Activated T-helper 1 cell treated with Interleukin-2 at 50 U/mL for 16 hours (primary cell): ENCODE measurements around the gene PLG.
"Not testable (repeated sequence)": the region's sequence is repeated elsewhere in the genome, so short reads cannot be mapped to it uniquely, and the experiment has no call there.

Experiments used
- DNase-seq: peaks from one replicate; pipeline ENCODE4 v3.0.0-alpha.2; 2020; ENCODE audit warnings: low read depth

PLG gene

DNA sequence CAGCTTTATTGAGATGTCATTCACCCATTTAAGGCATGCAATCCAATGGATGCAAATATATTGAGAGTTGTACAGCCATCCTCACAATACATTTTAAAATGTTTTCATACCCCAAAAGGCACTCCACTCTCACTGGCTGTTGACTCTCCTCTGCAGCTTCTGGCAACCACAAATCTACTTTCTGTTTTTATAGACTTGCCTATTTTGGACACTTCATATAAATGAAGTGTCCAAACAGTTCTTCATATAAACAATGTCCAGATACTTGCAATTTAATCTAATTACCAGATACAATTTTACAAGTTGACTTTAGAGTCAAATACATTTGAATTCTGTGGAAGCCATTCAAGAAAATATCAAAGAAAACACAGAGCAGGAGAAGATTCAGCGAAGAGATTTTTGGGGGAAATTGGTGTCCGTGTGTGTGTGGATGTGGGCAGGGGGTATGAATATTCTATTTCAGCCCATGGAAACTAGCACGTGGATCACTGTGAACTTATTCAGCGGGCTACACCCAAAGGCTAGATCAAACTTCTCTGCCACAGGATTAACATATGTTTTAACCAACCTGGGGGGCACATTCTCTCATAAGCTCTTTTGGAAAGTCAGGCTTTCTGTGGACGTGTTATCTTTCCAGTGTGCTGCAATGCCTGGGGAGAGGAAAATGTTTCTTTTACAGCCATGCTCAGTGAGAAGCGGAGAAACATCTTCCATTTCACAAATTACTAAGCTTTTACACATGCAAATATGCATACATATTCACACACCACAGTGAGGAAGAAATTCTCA lies 73.9 kb downstream of the PLG start:
- DNase-seq: no peak

DNA sequence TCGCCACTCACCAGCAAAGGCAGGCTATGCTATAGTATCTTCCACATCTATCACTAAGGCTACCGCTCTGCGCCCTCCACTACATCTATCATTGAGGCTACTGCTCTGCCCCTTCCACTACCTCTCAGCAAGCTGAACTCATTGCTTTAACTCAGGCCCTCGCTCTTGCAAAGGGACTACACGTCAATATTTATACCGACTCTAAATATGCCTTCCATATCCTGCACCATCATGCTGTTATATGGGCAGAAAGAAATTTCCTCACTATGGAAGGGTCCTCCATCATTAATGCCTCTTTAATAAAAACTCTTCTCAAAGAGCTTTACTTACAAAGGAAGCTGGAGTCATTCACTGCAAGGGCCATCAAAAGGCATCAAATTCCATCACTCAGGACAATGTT lies 77.1 kb downstream of the PLG start:
- not testable (repeated sequence) for DNase-seq

DNA sequence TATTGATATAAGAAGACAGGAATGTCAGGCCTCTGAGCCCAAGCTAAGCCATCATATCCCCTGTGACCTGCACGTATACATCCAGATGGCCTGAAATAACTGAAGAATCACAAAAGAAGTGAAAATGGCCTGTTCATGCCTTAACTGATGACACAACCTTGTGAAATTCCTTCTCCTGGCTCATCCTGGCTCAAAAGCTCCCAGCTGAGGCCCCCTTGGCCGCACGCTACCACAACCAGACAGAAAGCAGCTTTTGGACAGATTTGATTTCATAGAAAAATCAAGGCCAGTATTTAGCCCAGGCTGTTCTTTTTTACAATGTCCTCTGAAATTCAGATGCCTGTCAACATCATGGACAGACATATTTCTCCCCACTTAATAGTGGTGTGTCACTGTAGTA lies 78.6 kb downstream of the PLG start:
- not testable (repeated sequence) for DNase-seq

DNA sequence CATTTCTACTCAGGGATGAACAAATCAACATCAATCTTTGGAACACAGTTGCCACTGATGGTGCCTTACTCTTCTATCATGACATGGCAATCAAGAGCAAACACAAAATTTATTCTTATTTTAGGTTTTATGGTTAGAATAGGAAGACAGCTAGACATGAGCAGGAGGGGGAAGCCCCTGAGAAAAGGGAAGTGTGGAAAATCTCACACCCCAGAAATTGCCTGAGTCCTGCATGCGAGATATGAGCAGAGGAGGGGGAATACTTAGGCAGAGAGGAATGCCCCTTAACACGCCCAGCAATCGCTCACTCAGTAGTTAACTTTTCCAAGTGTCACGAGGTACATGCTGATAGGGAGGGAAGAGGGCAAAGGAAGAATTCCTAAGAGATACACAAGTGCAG lies 79.3 kb downstream of the PLG start:
- DNase-seq: no peak

DNA sequence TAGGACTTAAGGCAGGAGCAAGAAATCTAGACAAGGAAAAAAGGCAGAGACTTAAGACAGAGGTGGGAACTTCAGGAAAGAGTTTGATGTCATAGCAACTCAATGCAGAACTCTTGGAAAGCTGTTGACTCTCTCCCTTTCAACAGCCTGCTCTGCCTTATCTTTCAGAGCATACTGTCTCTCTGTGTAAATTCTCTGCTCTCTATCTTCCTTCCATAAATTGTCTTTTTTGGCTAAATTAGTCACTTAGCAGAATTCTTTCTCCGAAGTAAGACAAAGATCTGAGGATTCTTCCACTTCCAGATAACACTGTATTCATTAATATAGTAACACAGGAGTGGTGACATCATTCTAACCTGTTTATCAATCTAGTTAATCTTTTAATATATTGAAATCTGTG lies 80.2 kb downstream of the PLG start:
- DNase-seq: no peak

DNA sequence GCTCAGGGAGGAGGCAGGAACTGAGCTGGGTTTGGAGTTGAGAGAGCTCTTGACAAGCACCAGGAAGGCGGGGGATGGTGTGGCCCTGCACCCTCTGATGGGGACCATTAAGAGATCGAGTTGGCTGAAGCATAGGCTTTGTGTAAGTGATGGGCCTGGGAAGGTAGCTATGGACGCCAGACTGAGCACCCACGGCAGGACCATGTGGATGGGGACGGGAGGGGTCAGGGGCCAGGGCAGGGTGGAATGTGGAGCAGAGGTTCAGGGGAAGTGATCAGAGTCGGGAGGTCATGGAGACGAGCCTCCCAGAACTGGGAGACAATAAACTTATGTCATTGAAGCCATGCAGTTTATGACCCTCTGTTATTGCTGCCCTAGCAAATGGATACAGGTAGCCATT lies 81.7 kb downstream of the PLG start:
- no peak for DNase-seq

DNA sequence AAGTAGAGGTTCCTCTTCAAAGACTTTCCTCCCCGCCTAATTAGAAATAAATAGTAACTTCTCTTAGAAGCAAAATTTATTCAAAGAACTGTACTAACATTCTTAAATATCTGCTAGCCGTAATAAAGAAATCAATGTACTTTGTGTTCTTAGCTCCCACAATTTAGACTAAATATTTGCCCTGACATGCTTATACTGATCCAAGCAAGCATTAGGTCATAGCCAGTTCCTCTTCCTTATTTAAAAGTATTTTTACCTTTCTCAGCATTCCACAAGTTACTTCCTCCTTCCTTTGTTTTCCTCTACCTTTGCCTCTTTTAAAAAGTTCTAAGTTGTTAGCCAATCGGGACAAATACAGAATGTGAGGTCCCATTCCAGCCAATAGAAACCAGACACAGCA lies 86.1 kb downstream of the PLG start:
- DNase-seq: not testable (repeated sequence)

DNA sequence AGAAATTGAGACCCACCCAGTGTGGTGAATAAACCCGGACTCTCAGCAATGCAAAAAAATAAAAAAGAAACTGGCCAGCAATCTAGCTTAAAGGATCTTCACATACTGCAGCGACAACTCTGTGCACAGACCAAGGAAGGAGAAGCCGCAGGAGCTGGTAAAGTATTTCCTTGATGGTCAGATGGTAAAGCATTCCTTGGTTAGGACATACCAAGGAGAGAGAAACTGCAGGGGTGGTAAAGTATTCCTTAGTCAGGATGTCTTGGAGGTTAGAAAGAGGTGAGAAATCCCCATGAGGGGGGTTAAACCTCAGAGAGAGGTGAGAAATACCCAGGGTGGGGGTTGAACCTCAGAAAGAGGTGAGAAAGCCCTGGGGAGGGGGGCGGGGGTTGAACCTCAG lies 86.8 kb downstream of the PLG start:
- no peak for DNase-seq

DNA sequence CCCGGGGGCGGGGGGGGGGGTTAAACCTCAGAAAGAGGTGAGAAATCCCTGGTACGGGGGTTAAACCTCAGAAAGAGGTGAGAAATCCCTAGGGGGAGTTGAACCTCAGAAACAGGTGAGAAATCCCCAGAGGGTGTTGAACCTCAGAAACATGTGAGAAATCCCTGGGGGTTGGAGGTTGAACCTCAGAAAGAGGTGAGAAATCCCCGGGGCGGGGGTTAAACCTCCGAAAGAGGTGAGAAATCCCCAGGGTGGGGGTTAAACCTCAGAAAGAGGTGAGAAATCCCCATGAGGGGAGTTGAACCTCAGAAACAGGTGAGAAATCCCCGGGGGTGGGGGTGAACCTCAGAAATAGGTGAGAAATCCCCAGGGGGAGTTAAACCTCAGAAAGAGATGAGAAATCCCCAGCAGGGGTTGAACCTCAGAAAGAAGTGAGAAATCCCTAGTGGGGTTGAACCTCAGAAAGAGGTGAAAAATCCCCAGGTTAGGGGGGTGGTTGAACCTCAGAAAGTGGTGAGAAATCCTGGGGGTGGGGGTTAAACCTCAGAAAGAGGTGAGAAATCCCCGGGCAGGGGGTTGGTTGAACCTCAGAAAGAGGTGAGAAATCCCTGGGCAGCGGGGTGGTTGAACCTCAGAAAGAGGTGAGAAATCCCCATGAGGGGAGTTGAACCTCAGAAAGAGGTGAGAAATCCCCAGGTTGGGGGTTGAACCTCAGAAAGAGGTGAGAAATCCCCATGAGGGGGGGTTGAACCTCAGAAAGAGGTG lies 87.4 kb downstream of the PLG start:
- no peak for DNase-seq

DNA sequence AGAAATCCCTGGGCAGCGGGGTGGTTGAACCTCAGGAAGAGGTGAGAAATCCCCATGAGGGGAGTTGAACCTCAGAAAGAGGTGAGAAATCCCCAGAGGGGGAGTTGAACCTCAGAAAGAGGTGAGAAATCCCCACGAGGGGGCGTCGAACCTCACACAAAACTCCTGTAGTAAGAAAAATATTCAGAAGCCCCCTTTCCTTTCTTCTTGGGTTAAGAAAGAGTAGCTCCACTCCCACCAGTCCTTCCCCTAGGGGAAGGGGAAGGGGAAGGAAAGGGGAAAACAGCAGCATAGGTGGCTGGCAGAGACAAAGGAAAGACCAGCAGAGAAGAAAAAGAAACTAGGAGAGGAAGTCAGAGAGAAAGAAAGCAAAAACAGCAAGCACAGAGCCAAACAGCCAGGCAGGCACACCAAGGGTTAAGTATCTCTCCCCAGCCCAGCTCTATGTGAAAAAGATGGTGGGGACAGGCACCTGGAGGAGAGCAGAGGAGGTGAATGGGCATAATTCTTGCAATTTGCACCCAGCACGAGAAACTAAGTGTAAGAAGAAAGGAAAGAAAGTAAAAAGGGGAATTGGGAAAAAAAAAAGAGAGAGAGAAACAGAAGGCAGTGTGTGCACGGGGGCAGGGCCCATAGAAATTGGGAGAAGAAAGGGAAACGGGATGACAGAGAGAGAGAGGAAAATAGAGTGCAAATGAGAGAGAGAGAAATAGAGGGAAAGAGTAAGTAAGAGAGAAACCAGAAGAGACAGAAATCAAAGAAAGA lies 88.2 kb downstream of the PLG start:
- DNase-seq: no peak

DNA sequence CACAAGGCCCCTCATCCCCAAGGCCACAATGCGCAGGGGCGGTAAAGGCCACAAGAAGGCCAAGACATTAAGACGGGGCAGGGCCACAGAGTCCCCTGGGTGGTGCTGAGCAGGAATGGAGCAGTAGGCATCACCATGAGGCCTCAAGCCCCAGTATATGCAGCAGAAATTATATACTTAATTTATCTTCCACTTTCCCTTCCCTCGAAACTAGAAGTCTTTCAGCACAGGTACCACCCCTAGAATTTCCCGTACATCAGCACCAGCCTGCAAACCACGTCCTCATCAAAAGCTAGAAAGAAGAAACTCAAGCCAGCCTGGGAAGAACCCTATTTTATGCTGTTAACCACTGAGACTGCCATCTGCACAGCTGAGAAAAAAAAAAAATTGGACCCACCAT lies 89.4 kb downstream of the PLG start:
- DNase-seq: no peak

DNA sequence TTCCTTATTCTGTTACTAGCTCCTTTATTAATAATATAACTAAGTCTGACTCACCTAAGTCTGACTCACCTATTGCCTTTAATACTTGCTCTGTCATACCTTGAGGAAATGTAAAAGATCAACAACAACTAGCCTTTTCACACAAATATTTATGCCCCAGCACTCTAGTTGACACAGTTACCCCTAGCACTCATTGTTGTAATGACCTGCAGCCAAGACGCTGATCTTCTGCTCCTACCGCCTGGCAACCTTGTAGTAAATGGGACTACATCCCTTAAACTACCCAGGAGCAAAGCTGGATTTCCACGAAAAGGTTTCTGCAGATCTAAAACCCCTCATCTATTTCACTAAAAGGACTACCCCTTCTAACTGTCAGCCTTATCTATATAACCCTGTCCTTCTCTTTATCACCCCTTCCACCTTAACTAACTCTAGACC lies 90.0 kb downstream of the PLG start:
- no peak for DNase-seq

DNA sequence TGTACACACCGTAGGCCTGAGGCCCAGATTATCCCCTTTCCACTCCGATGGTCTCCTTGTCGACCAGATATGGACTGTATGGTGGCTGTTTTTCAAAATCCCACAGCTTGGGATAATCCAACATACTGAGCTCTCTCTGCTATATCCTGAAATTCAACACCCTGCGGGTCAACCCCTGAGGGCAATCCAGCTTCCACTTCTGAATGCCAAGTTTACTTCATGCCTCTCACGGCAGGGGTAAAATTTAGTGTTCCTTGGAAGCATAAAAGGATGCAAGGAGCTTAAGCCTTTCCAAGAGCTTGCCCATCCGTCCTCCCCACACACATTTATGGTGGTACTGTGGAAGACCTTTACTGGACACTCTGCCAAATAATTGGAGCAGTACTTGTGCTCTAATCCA lies 90.7 kb downstream of the PLG start:
- no peak for DNase-seq

DNA sequence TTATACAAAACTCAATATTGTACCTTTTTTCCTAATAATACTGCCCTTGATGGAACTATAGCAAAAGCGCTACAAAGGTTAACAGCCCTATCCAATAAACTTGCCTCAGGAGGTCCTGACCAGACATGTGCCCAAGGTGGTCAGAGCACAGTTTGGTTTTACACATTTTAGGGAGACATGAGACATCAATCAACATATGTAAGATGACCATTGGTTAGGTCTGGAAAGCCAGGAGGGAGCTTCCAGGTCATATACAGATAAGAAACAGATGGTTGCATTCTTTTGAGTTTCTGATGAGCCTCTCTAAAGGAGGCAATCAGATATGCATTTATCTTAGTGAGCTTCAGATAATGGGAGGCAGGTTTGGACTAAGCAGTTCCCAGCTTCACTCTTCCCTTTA lies 91.6 kb downstream of the PLG start:
- no peak for DNase-seq

DNA sequence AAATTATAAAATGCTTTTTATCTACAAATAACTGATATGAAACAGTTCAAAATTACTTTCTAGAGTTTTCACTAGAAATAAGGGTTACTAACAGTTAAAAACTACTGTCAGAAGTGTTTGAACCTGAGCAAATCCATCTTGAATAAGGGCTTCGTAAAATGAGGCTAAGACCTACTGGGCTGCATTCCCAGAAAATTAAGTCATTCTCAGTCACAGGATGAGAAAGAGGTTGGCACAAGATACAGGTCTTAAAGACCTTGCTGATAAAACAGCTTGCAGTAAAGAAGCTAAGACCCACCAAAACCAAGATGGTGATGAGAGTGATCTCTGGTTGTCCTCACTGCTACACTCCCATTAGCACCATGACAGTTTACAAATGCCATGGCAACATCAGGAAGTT lies 93.7 kb downstream of the PLG start:
- DNase-seq: no peak

DNA sequence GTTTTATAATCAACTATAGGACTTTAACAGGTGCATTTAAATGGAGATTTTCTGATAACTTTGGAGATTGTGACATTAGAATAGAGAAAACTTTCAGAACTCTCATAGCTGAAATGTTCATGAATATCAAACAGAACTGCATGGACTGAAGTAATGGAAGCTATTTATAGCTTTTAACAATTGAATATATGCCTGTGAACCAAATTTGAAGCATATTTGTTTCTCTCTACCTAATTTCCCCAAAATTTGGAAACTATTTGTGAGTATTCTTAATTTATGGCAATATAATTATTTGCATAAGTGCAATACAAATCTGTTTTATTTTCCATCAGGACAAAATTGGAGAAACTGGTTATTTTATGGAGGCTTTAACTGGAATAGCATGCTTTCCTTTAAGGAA lies 96.6 kb downstream of the PLG start:
- no peak for DNase-seq

DNA sequence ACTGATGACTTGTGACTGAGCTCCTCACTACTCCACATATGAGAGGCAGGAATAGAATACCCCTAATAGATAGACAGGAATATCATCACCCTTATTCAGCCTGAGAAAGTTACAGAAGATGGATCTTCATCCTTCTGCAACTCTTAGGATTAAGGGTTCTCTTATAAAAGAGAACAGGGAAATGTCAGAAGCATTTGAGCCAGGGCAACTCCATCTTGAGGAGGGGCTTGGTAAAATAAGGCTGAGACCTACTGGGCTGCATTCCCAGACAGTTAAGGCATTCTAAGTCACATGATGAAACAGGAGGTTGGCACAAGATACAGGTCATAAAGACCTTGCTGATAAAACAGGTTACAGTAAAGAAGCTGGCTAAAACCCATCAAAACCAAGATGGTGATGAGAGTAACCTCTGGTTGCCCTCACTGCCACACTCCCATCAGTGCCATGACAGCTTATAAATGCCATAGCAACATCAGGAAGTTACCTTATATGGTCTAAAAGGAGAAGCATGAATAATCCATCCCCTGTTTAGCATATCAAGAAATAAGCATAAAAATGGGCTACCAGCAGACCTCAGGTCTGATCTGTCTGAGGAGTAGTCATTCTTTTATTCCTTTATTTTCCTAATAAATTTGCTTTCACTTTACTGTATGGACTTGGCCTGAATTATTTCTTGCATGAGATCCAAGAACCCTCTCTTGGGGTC lies 97.9 kb downstream of the PLG start:
- no peak for DNase-seq

DNA sequence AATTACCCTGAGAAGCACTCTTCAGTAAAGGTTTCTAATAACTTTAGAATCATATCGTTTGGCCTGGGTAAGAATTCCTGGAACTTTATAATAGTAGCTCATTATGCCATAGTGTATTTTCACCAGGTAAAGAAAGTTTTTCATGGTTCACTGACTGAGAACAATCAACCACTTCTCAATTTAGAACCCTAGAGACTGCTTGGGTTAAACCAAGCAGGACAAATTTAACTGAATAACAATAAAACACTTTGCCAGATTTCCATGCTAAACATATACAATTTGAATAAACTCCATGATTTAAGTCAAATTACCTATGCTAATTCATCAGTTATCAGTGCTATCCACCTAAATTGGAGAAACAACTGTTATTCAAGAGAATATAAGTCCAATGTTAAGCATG lies 99.4 kb downstream of the PLG start:
- DNase-seq: no peak

DNA sequence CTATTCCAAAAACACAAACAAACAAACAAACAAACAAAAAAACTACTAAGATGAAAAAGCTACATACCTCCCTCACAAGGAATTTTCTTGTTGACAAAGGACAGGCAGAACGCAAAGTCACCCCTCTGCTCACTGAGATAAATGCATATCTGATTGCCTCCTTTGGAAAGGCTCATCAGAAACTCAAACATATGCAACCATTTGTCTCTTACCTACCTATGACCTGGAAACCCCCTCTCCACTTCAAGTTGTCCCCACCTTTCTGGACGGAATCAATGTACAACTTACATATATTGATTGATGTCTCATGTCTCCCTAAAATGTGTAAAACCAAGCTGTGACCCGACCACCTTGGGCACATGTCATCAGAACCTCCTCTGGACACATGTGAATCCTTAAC lies 100.0 kb downstream of the PLG start:
- not testable (repeated sequence) for DNase-seq
